Hematopoietic multipotent progenitor cell treated with erythropoietin and hydrocortisone succinate and interleukin-3 and kit ligand, for 17 days (in vitro differentiated cells): ENCODE results near the gene PRPF19.

Experiments
- DNase-seq: peaks from one replicate; pipeline ENCODE4 v3.0.0-alpha.2; 2015; ENCODE audit warnings: low spot score

Gene PRPF19

GRCh38 chr11:60937811-60938210 is 31.4 kb upstream of the PRPF19 start:
- DNase-seq = no peak

- DNase-seq = no peak
Measured at GRCh38 chr11:60937144-60937527, 30.8 kb upstream of the PRPF19 start.

DNA sequence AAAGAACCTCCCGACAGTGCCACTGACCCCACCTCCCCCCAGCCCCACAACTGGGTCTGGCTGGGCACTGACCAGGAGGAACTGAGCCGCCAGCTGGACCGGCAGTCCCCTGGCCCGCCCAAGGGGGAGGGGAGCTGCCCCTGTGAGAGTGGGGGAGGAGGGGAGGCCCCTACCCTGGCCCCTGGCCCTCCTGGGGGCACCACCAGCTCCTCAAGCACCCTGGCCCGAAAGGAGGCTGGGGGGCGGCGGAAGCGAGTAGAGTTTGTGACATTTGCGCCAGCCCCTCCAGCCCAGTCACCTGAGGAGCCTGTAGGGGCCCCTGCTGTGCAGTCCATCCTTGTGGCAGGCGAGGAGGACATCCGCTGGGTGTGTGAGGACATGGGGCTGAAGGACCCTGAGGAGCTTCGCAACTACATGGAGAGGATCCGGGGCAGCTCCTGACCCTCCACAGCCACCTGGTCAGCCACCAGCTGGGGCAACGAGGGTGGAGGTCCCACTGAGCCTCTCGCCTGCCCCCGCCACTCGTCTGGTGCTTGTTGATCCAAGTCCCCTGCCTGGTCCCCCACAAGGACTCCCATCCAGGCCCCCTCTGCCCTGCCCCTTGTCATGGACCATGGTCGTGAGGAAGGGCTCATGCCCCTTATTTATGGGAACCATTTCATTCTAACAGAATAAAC is 30.2 kb upstream of the PRPF19 start:
- DNase-seq = no peak

DNA sequence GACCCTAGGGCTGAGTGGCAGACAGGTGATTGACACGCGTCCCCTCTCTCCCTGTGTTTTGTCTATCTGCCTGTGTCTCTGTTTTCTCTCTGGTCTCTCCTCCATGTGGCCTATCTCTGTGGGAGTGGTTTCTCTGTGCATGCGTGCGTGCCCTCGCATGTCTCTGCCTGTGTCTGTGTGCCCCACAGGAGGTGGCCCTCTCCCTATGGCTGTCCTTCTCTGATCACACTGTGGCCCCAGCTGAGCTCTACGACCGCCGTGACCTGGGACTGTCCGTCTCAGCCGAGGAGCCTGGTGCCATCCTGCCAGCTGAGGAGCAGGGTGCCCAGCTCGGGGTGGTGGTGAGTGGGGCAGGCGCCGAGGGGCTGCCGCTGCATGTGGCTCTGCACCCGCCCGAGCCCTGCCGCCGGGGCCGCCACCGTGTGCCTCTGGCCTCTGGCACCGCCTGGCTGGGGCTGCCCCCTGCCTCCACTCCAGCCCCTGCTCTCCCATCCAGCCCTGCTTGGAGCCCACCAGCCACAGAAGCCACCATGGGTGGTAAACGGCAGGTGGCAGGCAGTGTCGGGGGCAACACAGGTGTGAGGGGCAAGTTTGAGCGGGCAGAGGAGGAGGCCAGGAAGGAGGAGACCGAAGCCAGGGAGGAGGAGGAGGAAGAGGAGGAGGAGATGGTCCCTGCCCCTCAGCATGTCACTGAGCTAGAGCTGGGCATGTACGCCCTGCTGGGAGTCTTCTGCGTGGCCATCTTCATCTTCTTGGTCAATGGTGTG is 29.5 kb upstream of the PRPF19 start:
- DNase-seq = no peak

DNA sequence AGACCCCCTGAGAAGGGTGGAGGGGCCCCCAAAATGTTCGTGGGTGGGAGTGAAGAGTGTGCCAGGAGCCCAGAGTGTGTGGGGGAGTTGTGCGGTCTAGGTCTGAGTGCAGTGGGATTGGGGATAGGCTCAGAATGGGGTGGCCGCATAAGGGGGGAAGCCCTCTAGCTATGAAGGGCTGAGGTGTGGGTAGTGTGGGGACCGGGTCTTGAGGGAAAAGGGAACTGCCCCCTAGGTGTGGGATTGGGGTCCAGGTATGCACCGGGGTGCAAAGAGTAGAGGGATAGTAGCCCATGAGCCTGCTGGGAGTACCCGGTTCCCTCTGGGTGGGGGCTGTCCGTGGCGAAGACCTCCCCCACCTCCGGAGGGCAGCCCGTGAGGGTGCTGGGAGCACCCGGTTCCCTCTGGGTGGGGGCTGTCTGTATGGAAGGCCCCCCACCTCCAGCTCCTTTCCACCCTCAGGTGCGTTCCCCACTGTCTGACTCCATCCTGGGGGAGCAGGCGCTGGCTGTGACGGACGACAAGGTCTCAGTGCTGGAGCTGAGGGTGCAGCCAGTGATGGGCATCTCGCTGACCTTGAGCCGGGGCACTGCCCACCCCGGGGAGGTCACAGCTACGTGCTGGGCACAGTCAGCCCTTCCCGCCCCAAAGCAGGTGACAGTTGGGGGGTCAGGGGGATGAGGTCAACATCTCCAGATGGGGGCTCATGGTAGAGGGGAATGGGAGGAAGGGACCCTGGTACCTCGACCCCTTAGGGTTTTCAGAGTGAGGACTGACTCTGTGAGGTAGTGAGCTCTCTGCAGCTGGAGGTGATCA is 28.6 kb upstream of the PRPF19 start:
- no peak for DNase-seq

DNA sequence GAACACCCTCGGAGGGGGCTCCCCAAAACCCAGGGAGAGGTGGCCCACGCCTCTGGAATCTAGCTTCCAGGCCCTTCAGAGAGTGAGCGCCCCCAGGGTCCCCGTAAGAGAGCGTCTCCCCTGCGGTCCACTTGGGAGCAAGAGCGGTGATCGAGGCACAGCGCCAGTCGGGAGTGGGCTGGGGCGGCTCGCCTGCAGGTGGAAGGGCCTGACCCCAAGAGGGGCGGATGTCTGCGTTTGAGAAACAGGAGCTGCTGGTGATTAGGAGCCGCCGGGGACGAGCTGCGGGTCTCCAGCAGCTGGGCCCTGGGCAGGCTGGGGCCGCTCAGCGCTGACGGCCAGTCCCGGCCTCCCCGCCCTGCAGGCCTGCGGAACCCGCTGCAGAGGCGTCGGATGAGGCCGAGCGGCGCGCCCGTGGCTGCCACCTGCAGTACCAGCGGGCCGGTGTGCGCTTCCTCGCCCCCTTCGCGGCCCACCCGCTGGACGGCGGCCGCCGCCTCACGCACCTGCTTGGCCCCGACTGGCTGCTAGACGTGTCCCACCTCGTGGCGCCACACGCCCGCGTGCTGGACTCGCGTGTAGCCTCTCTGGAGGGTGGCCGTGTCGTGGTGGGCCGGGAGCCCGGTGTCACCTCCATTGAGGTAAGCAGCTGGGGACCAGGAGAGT is 27.9 kb upstream of the PRPF19 start:
- no peak for DNase-seq

- DNase-seq = no peak
Measured at GRCh38 chr11:60933416-60934123, 27.2 kb upstream of the PRPF19 start.

DNA sequence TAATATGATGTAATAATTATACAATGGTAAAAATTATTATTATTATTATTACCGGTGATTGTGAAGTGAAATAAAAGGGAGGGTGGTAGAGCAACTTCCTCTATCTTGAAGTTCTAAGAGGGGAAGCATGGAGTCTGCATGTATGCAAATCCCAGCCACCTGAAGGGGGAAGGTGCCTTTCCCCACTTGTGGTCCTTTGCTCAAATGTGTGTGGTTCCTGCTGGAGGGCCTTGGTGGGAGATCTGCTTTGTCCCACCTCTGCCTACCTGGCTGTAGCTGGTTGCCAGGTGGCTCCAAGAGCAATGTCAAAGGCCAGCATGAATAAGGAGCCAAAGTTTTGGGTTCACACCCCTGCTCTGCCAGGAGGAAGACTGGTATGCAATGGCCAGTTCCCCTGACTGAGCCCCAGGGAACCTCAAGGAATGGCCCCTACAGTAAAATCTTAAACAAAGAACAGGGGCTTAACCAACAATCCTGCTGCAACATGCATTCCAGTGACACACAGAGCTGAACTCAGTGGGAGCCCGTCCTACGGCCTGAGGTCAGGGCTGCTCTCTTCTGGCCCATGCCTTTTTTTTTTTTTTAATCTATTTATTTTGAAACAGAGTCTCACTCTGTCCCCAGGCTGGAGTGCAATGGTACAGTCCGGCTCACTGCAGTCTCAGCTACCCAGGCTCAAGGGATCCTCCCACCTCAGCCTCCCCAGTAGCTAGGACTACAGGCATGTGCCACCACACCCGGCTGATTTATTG is 26.4 kb upstream of the PRPF19 start:
- no peak for DNase-seq

DNA sequence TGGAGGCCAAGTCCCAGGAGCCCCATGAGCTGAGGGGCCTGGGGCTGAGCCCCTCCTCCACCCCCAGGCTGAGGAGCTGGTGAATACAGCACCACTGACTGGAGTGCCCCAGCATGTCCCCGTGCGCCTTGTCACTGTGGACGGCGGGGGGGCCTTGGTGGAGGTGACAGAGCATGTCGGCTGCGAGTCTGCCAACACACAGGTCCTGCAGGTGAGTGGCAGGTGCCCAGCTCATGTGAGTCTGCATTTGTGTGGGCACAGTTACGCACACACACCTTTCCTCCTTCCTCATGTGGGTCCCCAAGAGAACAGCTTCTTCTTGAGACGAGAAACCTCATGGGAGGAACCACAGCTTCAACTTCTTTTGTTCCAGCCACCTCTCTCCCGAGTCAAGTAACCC is 25.5 kb upstream of the PRPF19 start:
- no peak for DNase-seq

DNA sequence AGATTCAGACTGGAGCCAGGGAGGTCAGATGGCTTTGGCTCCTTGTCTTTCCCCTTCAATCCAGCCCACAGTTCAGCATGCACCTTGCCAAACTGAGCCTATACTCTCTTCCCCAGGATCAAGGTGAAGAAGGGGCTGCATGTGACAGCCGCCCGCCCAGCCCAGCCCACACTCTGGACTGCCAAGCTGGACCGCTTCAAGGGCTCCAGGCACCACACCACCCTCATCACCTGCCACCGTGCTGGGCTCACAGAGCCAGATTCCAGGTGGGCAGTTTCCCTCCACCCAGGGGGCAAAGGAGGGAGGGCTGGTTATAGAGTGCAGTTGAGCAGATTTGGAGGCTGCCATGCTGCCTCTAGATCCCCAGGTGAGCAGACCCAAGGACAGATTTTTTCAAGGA is 24.0 kb upstream of the PRPF19 start:
- DNase-seq = no peak

DNA sequence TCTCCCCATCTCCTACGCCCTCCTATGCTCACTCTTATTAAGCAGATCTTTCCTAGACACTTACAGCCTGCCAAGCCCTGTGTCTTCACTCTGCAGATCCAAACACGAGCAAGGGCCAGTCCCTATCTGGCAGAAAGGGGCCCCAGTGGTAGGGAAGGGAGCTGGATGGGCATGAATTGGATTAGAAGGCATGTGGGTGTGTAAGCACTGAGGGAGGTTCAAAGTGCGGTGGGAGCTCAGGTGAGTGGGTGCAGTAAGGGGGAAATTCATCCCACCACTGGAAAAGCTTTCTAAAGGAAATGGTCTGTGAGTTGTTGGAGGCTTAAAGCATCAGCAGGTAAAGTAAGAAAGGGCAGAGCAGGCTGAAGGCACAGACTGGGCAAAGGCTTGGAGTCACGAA is 23.4 kb upstream of the PRPF19 start:
- DNase-seq = no peak

DNA sequence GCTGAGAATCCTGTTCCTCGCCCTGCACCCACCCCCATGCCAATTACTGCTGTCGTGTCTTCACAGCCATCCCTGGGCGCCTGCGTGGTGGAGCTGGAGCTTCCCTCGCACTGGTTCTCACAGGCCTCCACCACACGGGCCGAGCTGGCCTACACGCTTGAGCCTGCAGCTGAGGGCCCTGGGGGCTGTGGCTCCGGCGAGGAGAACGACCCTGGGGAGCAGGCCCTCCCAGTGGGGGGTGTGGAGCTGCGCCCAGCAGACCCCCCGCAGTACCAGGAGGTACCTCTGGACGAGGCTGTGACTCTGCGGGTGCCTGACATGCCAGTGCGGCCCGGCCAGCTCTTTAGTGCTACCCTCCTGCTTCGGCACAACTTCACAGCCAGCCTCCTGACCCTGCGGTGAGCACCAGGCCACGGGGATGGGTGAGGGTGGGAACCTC is 22.2 kb upstream of the PRPF19 start:
- no peak for DNase-seq

- no peak for DNase-seq
Measured at GRCh38 chr11:60927600-60927999, 21.2 kb upstream of the PRPF19 start.

DNA sequence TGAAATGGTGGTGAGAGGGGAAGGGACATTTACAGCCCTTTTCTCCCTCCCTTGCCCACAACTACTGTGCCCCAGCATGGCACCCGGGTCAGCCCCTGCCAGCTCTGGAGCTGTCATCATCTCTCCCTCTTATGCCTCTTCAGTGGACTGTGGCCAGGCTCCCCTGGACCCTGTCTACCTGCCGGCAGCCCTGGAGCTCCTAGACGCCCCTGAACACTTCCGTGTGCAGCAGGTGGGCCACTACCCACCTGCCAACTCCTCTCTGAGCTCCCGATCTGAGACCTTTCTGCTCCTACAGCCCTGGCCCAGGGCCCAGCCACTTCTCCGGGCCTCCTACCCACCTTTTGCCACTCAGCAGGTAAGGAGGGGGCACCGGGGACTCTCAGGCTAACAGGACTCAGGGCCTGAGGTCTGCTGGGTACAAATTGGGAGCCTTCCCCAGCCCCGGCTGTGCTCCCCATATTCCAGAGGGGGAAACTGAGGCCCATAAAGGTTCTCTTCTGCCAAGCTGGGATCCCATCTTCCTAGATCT is 20.7 kb upstream of the PRPF19 start:
- no peak for DNase-seq

DNA sequence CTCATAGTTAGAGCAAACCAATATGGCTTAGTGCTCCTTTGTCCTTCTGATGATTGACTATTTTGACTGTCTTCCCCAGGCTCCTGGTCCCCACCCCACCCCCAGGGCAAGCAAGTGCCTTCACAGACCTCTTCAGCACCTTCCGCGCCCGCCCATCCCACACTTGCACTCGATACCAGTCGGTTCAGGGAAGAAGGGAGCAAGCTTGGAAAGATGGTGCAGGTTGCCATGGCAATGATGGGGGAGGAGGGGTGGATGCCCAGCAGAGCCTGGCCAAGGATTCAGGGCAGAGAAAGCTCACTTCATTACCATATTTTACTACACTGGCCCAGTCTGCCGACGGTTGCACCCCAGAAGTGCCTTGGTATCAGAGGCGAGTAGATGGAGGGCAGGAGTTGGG is 20.1 kb upstream of the PRPF19 start:
- no peak for DNase-seq

- no peak for DNase-seq
Measured at GRCh38 chr11:60925868-60926267, 19.5 kb upstream of the PRPF19 start.

DNA sequence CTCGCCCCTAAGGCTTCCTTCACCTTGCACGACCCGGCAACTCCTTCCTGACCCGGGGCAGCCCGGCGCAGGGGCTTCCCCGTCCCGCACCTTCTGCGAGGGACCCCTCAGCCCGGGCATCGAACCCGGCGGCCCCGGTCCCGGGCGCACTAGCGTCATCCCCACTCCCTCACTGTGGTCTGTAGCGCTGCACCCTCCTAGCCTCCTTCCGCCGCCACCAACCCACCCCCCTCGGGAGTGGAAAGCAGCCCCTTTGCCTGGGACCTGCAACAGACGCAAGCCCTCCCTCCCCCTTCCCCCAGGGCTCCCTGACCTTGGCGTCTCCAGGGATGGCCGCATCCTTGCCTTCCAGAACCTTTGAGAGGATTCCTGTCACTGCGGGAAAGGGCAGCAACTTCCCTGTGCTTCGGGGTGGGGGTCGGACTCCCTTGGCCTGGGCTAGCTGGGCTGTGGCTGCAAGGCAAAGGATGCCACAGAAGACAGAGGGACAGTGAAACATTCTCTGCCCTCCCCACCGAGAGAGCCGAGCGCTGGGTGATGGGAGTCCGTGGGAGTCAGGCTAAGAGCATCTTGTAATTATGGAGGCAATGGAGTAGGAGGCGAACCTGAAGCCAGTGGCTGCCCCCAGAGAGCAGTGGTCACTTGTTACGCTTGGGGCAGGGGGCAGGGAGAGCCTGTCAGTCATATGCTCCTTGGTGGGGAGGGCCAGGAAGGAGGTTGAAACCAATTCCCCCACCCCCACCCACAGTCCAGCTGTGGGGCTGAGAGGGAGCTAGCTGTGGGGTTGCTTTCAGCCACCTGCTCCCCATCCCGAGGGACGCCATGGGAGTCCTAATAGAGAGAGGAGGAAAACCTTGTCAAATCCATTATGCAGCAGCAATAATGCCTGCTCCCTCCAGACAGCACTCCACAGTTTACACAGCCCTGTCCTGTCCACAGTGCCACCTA is 18.8 kb upstream of the PRPF19 start:
- DNase-seq = no peak

DNA sequence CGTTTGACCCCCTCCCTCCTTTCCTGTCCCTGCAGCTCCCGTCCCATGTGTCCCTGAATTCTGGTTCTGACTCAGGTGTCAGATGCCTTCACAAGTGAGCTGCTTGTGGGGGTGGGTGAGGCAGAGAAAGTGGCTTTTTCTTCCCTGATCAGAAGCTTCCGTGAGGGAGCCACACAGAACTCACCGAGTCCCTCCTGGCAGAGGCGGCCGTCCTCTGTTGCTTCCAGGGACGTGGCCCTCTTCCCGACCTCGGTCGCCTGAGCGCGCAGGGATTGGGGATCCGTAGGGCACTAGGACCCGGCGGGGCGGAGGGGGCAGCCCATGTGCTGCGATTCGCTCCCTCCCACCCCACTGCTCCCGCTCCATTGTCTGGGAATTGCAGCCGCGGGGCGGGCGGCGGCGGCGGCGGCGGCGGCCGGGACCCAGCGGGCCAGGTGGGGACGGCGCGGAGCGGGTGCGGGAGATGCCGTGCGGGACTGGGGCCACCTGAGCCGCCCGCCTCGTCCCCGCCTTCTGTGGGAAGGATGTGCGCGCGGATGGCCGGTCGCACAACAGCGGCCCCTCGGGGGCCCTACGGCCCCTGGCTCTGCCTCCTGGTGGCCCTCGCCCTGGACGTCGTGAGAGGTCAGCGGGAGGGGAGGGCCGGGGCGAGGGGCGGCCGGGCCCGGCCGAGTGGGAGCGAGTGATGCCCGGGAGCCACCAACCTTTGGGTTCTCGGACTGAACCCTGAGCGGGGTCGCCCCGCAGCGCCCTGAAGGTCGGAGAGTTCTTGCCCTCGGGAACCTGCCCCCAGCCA is 17.9 kb upstream of the PRPF19 start, which contains the start of gene TMEM132A:
TSS of gene TMEM132A (plus strand) at position 351 of the 796 bp plus-strand sequence. CDS start at position 525, 174 bp downstream.
- no peak for DNase-seq

DNA sequence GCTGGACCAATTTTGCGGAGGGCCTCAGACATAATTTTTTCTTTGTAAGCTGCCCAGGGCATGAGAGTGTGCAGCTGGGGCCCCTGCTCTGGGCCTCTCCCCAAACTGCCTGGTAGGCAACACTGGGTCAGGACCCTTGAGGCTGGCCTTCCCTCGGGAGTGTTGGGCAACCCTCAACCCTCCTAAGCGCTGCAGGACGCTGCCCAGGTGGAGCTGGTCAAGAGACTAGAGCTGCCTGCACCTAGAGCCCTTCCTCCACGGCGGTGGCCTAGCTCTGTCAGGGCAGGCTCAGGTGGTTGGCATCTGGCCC is 17.4 kb upstream of the PRPF19 start:
- no peak for DNase-seq
